Activated naive CD4-positive, alpha-beta T cell treated with anti-CD3 and anti-CD28 coated beads for 36 hours (primary cell): ENCODE measurements around the gene ATP13A2. TPM values are rescaled to one million over a fixed set of nuclear protein-coding genes. Genes with fewer than 3 reads are reported as not detected.

ENCODE experiments used
- CTCF ChIA-PET: fragments of 350-600 bp; sonication (Branson Sonifier 250); formaldehyde crosslinking; loops from one replicate; lab custom pipeline; 2021; ENCODE audit warnings: antibody characterized with exemption; lab: Charles Lee
- DNase-seq: peaks from one replicate; pipeline ENCODE4 v3.0.0-alpha.2; 2020
- H3K27ac Mint-ChIP-seq: one replicate; pipeline ENCODE4 v1.8.0; 2021; ENCODE audit warnings: mild to moderate bottlenecking, mixed read lengths
- H3K27me3 Mint-ChIP-seq: one replicate; pipeline ENCODE4 v1.8.0; 2021; ENCODE audit warnings: low read depth, mixed read lengths
- H3K36me3 Mint-ChIP-seq: one replicate; pipeline ENCODE4 v1.8.0; 2021; ENCODE audit warnings: low read depth, mixed read lengths
- H3K4me1 Mint-ChIP-seq: one replicate; pipeline ENCODE4 v1.8.0; 2021; ENCODE audit warnings: low read depth, mixed read lengths
- H3K4me3 Mint-ChIP-seq: one replicate; pipeline ENCODE4 v1.8.0; 2021; ENCODE audit warnings: mild to moderate bottlenecking, moderate library complexity, mixed read lengths
- H3K9me3 Mint-ChIP-seq: one replicate; pipeline ENCODE4 v1.8.0; 2021; ENCODE audit warnings: mixed read lengths
- intact Hi-C: fragments of 100-400 bp; cut with micrococcal nuclease; formaldehyde crosslinking; loops from one replicate; pipeline ENCODE4 v1.15.1; 2023
- total RNA-seq, 2 experiments: library from RNA; stranded (reverse); gene quantifications; one replicate each; pipeline ENCODE4 v1.2.3, GENCODE V29; 2021

ATP13A2 gene
- total RNA-seq, 2 experiments from 2014 or later = 23.6 to 25.0 TPM

DNA sequence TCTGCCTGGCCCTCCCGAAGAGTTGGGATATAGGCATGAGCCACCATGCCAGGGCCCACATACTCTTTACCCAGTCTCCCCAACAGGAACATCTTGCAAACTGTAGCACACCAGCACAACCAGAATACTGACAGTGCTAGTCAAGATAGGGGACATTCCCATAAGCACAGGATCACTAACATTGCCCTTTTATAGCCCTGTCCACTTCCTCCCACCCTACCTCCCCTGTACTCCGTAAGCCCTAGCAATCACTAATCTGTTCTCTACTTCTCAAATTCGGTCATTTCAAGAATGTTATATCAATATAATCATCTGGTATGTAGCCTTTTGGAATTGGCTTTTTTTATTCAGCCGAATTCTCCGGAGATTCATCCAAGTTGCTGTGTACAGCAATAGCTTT is 36.2 kb upstream of the ATP13A2 start:
- CTCF ChIA-PET = interaction anchor here (0.7 to 1.0 kb wide), 2 partner anchors 9 to 394 kb away, joined by 3 to 4 read pairs; no protein-coding TSS in a partner anchor
- Mint-ChIP-seq H3K27ac (no peak overlapping the region), H3K36me3 (peaks cover 20% of the 10 kb centered on the region), H3K9me3 (no peaks in the 10 kb centered on the region), H3K27me3 (no peaks in the 10 kb centered on the region), H3K4me3 (no peak overlapping the region), H3K4me1 (peaks cover 32% of the 10 kb centered on the region)
- intact Hi-C loops = no loop called here
- no peak for DNase-seq

DNA sequence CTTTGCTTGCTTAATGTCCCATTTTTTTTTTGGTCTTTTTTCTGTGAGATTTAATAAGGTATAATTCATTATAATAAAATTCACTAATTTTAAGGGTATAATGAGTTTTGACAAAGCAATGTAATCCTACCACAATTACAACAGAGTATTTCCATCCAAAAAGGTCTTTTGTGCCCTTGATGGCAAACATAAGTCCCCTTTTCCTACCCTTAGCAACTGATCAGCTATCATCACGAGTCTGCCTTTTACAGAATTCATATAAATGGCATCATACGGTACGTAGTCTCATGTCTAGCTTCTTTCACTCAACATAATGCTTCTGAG is 34.6 kb upstream of the ATP13A2 start:
- intact Hi-C loops = loop anchor here (1.0 kb wide), 1 partner anchor 95 kb away; no protein-coding TSS in a partner anchor
- Mint-ChIP-seq H3K4me3 (no peak overlapping the region), H3K27me3 (no peaks in the 10 kb centered on the region), H3K27ac (no peak overlapping the region), H3K36me3 (peaks cover 19% of the 10 kb centered on the region), H3K4me1 (peaks cover 21% of the 10 kb centered on the region), H3K9me3 (no peaks in the 10 kb centered on the region)
- CTCF ChIA-PET = interaction anchor here (0.6 to 2.7 kb wide), 13 partner anchors 18 to 1862 kb away, joined by 3 to 15 read pairs (median 5); no protein-coding TSS in a partner anchor
- DNase-seq = no peak

GRCh38 chr1:17045634-17046333 is 34.1 kb upstream of the ATP13A2 start:
- Mint-ChIP-seq H3K4me3 (no peak overlapping the region), H3K27me3 (no peaks in the 10 kb centered on the region), H3K36me3 (peaks cover 20% of the 10 kb centered on the region), H3K27ac (no peak overlapping the region), H3K4me1 (peaks cover 16% of the 10 kb centered on the region), H3K9me3 (no peaks in the 10 kb centered on the region)
- intact Hi-C loops = loop anchor here (1.0 kb wide), 1 partner anchor 94 kb away; no protein-coding TSS in a partner anchor
- DNase-seq = no peak
- CTCF ChIA-PET = interaction anchor here (0.6 to 2.7 kb wide), 13 partner anchors 13 to 1863 kb away, joined by 3 to 15 read pairs (median 5); no protein-coding TSS in a partner anchor

DNA sequence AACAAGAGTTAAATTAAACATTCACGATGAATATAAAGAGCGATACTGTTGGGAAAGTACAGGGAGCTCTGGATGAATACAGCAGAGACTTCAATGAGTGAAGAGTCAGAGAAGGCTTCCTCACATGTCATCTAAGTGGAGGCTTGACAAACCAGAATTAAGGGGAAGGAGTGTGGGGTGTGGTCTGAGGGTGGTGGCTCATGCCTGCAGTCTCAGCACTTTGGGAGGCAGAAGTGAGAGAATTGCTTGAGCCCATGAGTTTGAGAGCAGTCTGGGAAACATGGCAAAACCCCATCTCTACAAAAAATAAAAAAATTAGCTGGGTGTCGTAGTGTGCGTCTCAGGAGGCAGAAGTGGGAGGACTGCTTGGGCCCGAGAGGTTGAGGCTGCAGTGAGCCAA is 33.4 kb upstream of the ATP13A2 start:
- Mint-ChIP-seq H3K9me3 (no peaks in the 10 kb centered on the region), H3K27ac (no peak overlapping the region), H3K4me1 (peaks cover 13% of the 10 kb centered on the region), H3K4me3 (no peak overlapping the region), H3K36me3 (peaks cover 17% of the 10 kb centered on the region), H3K27me3 (no peaks in the 10 kb centered on the region)
- CTCF ChIA-PET = interaction anchor here (0.9 to 2.7 kb wide), 3 partner anchors 26 to 94 kb away, joined by 4 to 15 read pairs (median 9); no protein-coding TSS in a partner anchor
- no peak for DNase-seq
- intact Hi-C loops = no loop called here

GRCh38 chr1:17043676-17044075 is 31.9 kb upstream of the ATP13A2 start:
- intact Hi-C loops = no loop called here
- DNase-seq = no peak
- H3K27me3 Mint-ChIP-seq = no peaks in the 10 kb centered on the region
- H3K4me3 Mint-ChIP-seq = no peak overlapping the region
- no peak overlapping the region for H3K27ac Mint-ChIP-seq
- CTCF ChIA-PET = interaction anchor here (0.7 kb wide), 1 partner anchor 84 kb away, joined by 3 read pairs; no protein-coding TSS in a partner anchor
- H3K4me1 Mint-ChIP-seq = peaks cover 13% of the 10 kb centered on the region
- H3K36me3 Mint-ChIP-seq = peaks cover 19% of the 10 kb centered on the region
- no peaks in the 10 kb centered on the region for H3K9me3 Mint-ChIP-seq

DNA sequence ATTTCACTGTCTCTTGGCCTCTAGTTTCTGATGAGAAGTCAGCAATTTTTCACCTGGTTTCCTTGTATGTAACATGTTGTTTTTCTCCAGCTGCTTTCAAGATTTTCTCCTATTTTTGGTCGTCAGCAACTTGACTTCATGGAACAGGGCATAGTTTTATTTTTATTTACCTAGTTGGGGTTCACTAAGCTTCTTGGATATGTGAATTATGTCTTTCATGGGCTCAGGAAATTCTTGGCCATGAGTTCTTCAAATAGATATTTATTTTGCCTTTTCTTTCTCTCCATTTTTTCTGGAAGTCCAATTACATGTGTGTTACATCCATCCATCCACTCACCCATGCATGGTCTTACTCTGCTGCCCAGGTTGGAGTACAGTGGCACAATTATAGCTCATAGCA is 28.4 kb upstream of the ATP13A2 start:
- Mint-ChIP-seq H3K4me3 (no peak overlapping the region), H3K27me3 (no peaks in the 10 kb centered on the region), H3K4me1 (peaks cover 4% of the 10 kb centered on the region), H3K36me3 (peaks cover 18% of the 10 kb centered on the region), H3K9me3 (no peaks in the 10 kb centered on the region), H3K27ac (no peak overlapping the region)
- DNase-seq = no peak
- intact Hi-C loops = no loop called here
- CTCF ChIA-PET = no interaction called here

DNA sequence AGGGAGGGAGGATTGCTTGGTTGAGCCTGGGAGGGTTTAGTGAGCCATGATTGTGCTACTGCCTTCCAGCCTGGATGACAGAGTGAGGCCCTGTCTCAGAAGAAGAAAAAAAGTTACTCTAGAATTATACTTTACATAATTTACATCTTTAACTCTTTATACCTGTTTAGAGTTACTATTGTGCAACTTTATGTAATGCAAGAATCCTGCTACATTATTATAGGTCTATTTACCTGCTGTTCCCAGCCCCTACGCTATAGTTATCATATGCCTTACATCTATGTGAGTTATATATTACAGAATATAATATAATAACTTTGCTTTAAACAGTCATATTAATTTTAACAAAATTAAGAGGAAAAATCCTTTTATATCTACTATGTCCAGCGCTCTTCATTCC is 27.8 kb upstream of the ATP13A2 start:
- H3K27me3 Mint-ChIP-seq = no peaks in the 10 kb centered on the region
- H3K4me3 Mint-ChIP-seq = no peak overlapping the region
- DNase-seq = no peak
- H3K9me3 Mint-ChIP-seq = no peaks in the 10 kb centered on the region
- H3K36me3 Mint-ChIP-seq = peaks cover 15% of the 10 kb centered on the region
- H3K27ac Mint-ChIP-seq = no peak overlapping the region
- CTCF ChIA-PET = no interaction called here
- intact Hi-C loops = no loop called here
- H3K4me1 Mint-ChIP-seq = peaks cover 2% of the 10 kb centered on the region

GRCh38 chr1:17033481-17033880 is 21.8 kb upstream of the ATP13A2 start:
- CTCF ChIA-PET = interaction anchor here (0.6 kb wide), 1 partner anchor 12 kb away, joined by 3 read pairs; no protein-coding TSS in a partner anchor
- Mint-ChIP-seq H3K36me3 (peaks cover 7% of the 10 kb centered on the region), H3K27me3 (no peaks in the 10 kb centered on the region), H3K4me1 (peaks cover 2% of the 10 kb centered on the region), H3K4me3 (no peak overlapping the region), H3K27ac (no peak overlapping the region), H3K9me3 (no peaks in the 10 kb centered on the region)
- no peak for DNase-seq
- intact Hi-C loops = no loop called here

DNA sequence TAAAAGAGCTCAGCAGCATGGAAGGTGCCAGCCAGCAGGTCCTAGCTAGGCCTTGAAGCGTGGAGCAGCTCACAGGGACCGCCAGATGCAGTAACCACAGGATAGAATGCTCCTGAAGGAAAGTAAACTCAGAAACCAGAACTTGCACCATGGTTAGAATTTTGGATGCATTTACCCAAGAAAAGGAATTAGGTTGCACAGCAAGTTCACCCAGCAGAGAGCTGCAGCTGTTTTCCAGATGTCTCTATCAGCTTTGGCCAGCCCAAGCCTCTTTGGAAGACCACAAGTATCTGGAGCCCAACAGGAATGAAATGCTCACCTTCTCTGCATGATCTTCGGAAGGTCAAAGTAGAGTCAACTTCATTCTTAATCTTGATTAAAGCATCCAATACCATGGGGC is 21.0 kb upstream of the ATP13A2 start:
- DNase-seq = no peak
- H3K27ac Mint-ChIP-seq = no peak overlapping the region
- CTCF ChIA-PET = interaction anchor here (0.6 to 0.8 kb wide), 2 partner anchors 12 to 13 kb away, joined by 3 read pairs; no protein-coding TSS in a partner anchor
- H3K27me3 Mint-ChIP-seq = no peaks in the 10 kb centered on the region
- H3K9me3 Mint-ChIP-seq = no peaks in the 10 kb centered on the region
- H3K4me1 Mint-ChIP-seq = no peaks in the 10 kb centered on the region
- intact Hi-C loops = no loop called here
- no peak overlapping the region for H3K4me3 Mint-ChIP-seq
- H3K36me3 Mint-ChIP-seq = peaks cover 5% of the 10 kb centered on the region

GRCh38 chr1:17031436-17031835 is 19.7 kb upstream of the ATP13A2 start:
- no peak for DNase-seq
- no peaks in the 10 kb centered on the region for H3K4me1 Mint-ChIP-seq
- no peaks in the 10 kb centered on the region for H3K27me3 Mint-ChIP-seq
- H3K4me3 Mint-ChIP-seq = no peak overlapping the region
- intact Hi-C loops = no loop called here
- H3K9me3 Mint-ChIP-seq = no peaks in the 10 kb centered on the region
- peaks cover 12% of the 10 kb centered on the region for H3K36me3 Mint-ChIP-seq
- CTCF ChIA-PET = no interaction called here
- no peak overlapping the region for H3K27ac Mint-ChIP-seq

GRCh38 chr1:17030206-17030605 is 18.5 kb upstream of the ATP13A2 start:
- Mint-ChIP-seq H3K9me3 (no peaks in the 10 kb centered on the region), H3K36me3 (peaks cover 12% of the 10 kb centered on the region), H3K27me3 (no peaks in the 10 kb centered on the region), H3K27ac (no peak overlapping the region), H3K4me3 (no peak overlapping the region), H3K4me1 (no peaks in the 10 kb centered on the region)
- intact Hi-C loops = no loop called here
- DNase-seq = no peak
- CTCF ChIA-PET = interaction anchor here (0.6 kb wide), 1 partner anchor 100 kb away, joined by 4 read pairs; no protein-coding TSS in a partner anchor

DNA sequence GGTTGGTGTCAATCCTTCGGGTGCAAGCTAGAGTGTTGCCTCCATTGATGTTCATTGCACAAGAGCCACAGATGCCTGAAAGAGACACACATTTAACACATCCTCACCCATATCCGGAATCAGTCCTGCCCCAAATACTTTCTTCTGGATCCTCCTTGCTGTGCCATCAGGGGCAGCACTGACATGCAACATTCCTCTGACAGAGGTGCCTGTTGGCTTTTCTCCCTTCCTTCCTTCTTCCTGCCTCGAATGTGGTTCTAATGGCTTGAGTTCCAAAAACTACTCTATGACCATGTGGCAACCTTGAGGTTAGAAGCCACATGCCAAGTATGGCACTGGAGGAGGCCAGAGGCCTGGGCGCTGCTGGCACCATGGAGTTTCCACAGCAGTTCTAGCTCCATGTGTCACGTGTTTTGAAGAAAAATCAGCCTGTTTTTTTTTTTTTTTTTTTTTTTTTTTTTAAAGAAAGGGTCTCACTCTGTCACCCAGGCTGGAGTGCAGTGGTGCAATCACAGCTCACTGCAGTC is 17.0 kb upstream of the ATP13A2 start:
- H3K27ac Mint-ChIP-seq = no peak overlapping the region
- intact Hi-C loops = no loop called here
- no peak for DNase-seq
- H3K36me3 Mint-ChIP-seq = peaks cover 10% of the 10 kb centered on the region
- H3K4me3 Mint-ChIP-seq = no peak overlapping the region
- no peaks in the 10 kb centered on the region for H3K4me1 Mint-ChIP-seq
- CTCF ChIA-PET = interaction anchor here (1.4 kb wide), 1 partner anchor 17 kb away, joined by 7 read pairs; no protein-coding TSS in a partner anchor
- H3K9me3 Mint-ChIP-seq = no peaks in the 10 kb centered on the region
- H3K27me3 Mint-ChIP-seq = no peaks in the 10 kb centered on the region
